Suprapubic skin (tissue), 4 donors: Measurements from ENCODE around the gene CCDC191.

Source experiments
- EP300 ChIP-seq: sonication (generic); formaldehyde crosslinking; IDR thresholded peaks from one replicate; pipeline ENCODE4 v1.6.1; 2017; ENCODE audit warnings: antibody characterized with exemption
- POLR2A ChIP-seq, 2 donors: fragments of 450-650 bp; IDR thresholded peaks; one replicate each; pipeline ENCODE4 v1.6.1; 2017; ENCODE audit warnings: antibody characterized with exemption in 2 of 2, mild to moderate bottlenecking in 2 of 2, moderate library complexity in 2 of 2
- POLR2AphosphoS5 ChIP-seq, 3 donors: sonication (generic); formaldehyde crosslinking; IDR thresholded peaks; one replicate each; pipeline ENCODE4 v1.6.1; 2017; ENCODE audit warnings: antibody characterized with exemption in 3 of 3
- TF ChIP-seq, protein P1 (sequence below), 2 donors: fragments of 200-600 bp in 1 of 2; fragments of 450-650 bp in 1 of 2; sonication (generic) in 1 of 2; IDR thresholded peaks; one replicate each; pipeline ENCODE4 v1.5.1; 2016 to 2019; ENCODE audit warnings: antibody characterized with exemption in 2 of 2, mild to moderate bottlenecking in 1 of 2, moderate library complexity in 1 of 2

DNA sequence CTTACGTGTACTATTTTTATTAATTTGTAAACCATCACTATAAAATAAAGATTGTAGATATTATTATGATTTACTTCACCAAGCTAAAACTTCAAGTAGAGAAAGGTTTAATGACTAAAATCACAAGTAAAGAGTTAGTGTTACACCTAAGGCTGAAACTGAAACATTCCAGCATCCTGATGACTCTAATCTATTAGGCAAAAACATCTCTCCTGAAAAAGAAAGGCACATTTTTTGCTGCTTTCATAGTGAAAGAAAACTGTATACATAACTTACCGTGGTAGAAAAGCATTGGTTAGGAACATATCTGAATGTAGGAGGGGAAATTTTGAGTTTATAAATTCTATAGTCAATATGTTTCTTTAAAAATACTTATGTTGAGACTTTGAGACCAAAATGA is 35.4 kb downstream of the CCDC191 start:
- TF ChIP-seq, protein P1, sequence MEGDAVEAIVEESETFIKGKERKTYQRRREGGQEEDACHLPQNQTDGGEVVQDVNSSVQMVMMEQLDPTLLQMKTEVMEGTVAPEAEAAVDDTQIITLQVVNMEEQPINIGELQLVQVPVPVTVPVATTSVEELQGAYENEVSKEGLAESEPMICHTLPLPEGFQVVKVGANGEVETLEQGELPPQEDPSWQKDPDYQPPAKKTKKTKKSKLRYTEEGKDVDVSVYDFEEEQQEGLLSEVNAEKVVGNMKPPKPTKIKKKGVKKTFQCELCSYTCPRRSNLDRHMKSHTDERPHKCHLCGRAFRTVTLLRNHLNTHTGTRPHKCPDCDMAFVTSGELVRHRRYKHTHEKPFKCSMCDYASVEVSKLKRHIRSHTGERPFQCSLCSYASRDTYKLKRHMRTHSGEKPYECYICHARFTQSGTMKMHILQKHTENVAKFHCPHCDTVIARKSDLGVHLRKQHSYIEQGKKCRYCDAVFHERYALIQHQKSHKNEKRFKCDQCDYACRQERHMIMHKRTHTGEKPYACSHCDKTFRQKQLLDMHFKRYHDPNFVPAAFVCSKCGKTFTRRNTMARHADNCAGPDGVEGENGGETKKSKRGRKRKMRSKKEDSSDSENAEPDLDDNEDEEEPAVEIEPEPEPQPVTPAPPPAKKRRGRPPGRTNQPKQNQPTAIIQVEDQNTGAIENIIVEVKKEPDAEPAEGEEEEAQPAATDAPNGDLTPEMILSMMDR (IDR thresholded peaks at IDR 0.05) = no peak
- TF ChIP-seq EP300 (no peak), POLR2AphosphoS5 (IDR thresholded peaks at IDR 0.05) (no peak), POLR2A (IDR thresholded peaks at IDR 0.05) (no peak)
